HepG2 (cell line): ENCODE results near the gene ALKBH5. TPM values are rescaled to one million over a fixed set of nuclear protein-coding genes. Genes with fewer than 3 reads are reported as not detected.

ENCODE experiments used
- ATF6 ChIP-seq: sonication (generic); formaldehyde crosslinking; conservative IDR thresholded peaks from 2 replicates; pipeline ENCODE4 v1.4.0; 2020; ENCODE audit warnings: missing genetic modification reagents
- DR1 ChIP-seq: sonication (generic); formaldehyde crosslinking; IDR thresholded peaks from 2 replicates; pipeline ENCODE4 v1.8.0; 2021; ENCODE audit warnings: mild to moderate bottlenecking, missing genetic modification reagents, inconsistent platforms
- ERF ChIP-seq: IDR thresholded peaks from 2 replicates; pipeline ENCODE4 v1.6.1; 2018; ENCODE audit warnings: missing biosample characterization, missing genetic modification reagents
- ETV5 ChIP-seq: IDR thresholded peaks from 2 replicates; pipeline ENCODE4 v1.6.1; 2018; ENCODE audit warnings: missing biosample characterization, missing genetic modification reagents, inconsistent platforms, borderline replicate concordance
- FOXK1 ChIP-seq: sonication (generic); formaldehyde crosslinking; IDR thresholded peaks from 2 replicates; pipeline ENCODE4 v1.4.0; 2020; ENCODE audit warnings: low read depth, missing genetic modification reagents, borderline replicate concordance
- HDAC6 ChIP-seq: fragments of 200-600 bp; sonication (generic); IDR thresholded peaks from 2 replicates; pipeline ENCODE4 v1.7.0; 2017; ENCODE audit warnings: mild to moderate bottlenecking, antibody characterized with exemption, low read length, low read depth
- HNF4G ChIP-seq, 2 experiments: sonication (generic) in 1 of 2; formaldehyde crosslinking in 1 of 2; IDR thresholded peaks; 2 replicates each; pipeline versions ENCODE4 v1.4.0 to v1.6.1; 2011 to 2020; ENCODE audit warnings: borderline replicate concordance in 2 of 2, low read depth in 2 of 2, mild to moderate bottlenecking in 2 of 2, low read length in 1 of 2, missing genetic modification reagents in 1 of 2, moderate library complexity in 1 of 2
- KDM5A ChIP-seq: fragments of 200-600 bp; sonication (generic); IDR thresholded peaks from 2 replicates; pipeline ENCODE4 v1.7.0; 2018; ENCODE audit warnings: antibody characterized with exemption, mild to moderate bottlenecking, low read length, borderline replicate concordance
- MTA1 ChIP-seq: sonication (generic); formaldehyde crosslinking; IDR thresholded peaks from 2 replicates; pipeline ENCODE4 v1.4.0; 2020; ENCODE audit warnings: missing genetic modification reagents, mild to moderate bottlenecking, borderline replicate concordance
- NCOA2 ChIP-seq: sonication (generic); formaldehyde crosslinking; IDR thresholded peaks from 2 replicates; pipeline ENCODE4 v1.8.0; 2022; ENCODE audit warnings: inconsistent platforms
- POLR2AphosphoS2 ChIP-seq: IDR thresholded peaks from 2 replicates; pipeline ENCODE4 v1.6.1; 2011; ENCODE audit warnings: low read depth, low read length, improper control_type of control experiment
- POLR2G ChIP-seq: fragments of 200-400 bp; formaldehyde crosslinking; IDR thresholded peaks from 2 replicates; pipeline ENCODE4 v1.6.1; 2018; ENCODE audit warnings: mild to moderate bottlenecking, low read depth, low read length, moderate library complexity
- PRPF4 ChIP-seq: fragments of 200-400 bp; formaldehyde crosslinking; IDR thresholded peaks from 2 replicates; pipeline ENCODE4 v1.6.1; 2016; ENCODE audit warnings: low read length, low read depth; ENCODE audit not compliant: poor library complexity, severe bottlenecking
- RBM39 ChIP-seq: fragments of 200-400 bp; formaldehyde crosslinking; IDR thresholded peaks from one replicate; pipeline ENCODE4 v1.6.1; 2018; ENCODE audit warnings: antibody characterized with exemption, mild to moderate bottlenecking, low read depth, low read length; ENCODE audit not compliant: poor library complexity, severe bottlenecking
- SATB2 ChIP-seq: sonication (generic); formaldehyde crosslinking; IDR thresholded peaks from 2 replicates; pipeline ENCODE4 v1.5.0; 2020; ENCODE audit warnings: missing genetic modification reagents
- SKI ChIP-seq: fragments of 450-650 bp; IDR thresholded peaks from one replicate; pipeline ENCODE4 v1.6.1; 2018; ENCODE audit warnings: mild to moderate bottlenecking; ENCODE audit not compliant: partially characterized antibody
- ZBTB38 ChIP-seq: sonication (generic); formaldehyde crosslinking; IDR thresholded peaks from 2 replicates; pipeline ENCODE4 v1.5.1; 2020; ENCODE audit warnings: mild to moderate bottlenecking, missing genetic modification reagents
- ZBTB39 ChIP-seq: sonication (generic); formaldehyde crosslinking; IDR thresholded peaks from 2 replicates; pipeline ENCODE4 v1.5.0; 2020; ENCODE audit warnings: missing genetic modification reagents
- ZC3H4 ChIP-seq: sonication (generic); formaldehyde crosslinking; IDR thresholded peaks from 2 replicates; pipeline ENCODE4 v1.4.0; 2020; ENCODE audit warnings: missing genetic modification reagents, borderline replicate concordance
- ZFP36 ChIP-seq: fragments of 150-350 bp; IDR thresholded peaks from 2 replicates; pipeline ENCODE4 v1.6.1; 2018; ENCODE audit warnings: borderline replicate concordance, low read length, low read depth; ENCODE audit not compliant: partially characterized antibody
- ZFP36L2 ChIP-seq: sonication (generic); formaldehyde crosslinking; IDR thresholded peaks from 2 replicates; pipeline ENCODE4 v1.4.0; 2020; ENCODE audit warnings: missing genetic modification reagents
- ZMYM3 ChIP-seq: sonication (generic); formaldehyde crosslinking; IDR thresholded peaks from 2 replicates; pipeline ENCODE4 v1.5.1; 2020; ENCODE audit warnings: mild to moderate bottlenecking, missing genetic modification reagents
- ZNF136 ChIP-seq: sonication (generic); formaldehyde crosslinking; IDR thresholded peaks from 2 replicates; pipeline ENCODE4 v1.8.1; 2022; ENCODE audit warnings: low read depth, mild to moderate bottlenecking, moderate library complexity, missing genetic modification reagents
- ZNF335 ChIP-seq: sonication (generic); formaldehyde crosslinking; IDR thresholded peaks from 2 replicates; pipeline ENCODE4 v1.4.0; 2020; ENCODE audit warnings: missing genetic modification reagents
- ZNF441 ChIP-seq: sonication (generic); formaldehyde crosslinking; IDR thresholded peaks from 2 replicates; pipeline ENCODE4 v1.7.0; 2021; ENCODE audit warnings: missing genetic modification reagents, borderline replicate concordance
- ZNF501 ChIP-seq: sonication (generic); formaldehyde crosslinking; IDR thresholded peaks from 2 replicates; pipeline ENCODE4 v1.5.1; 2020; ENCODE audit warnings: mild to moderate bottlenecking, moderate library complexity, missing genetic modification reagents
- ZNF776 ChIP-seq: sonication (generic); formaldehyde crosslinking; IDR thresholded peaks from 2 replicates; pipeline ENCODE4 v1.4.0; 2020; ENCODE audit warnings: mild to moderate bottlenecking, missing genetic modification reagents
- ZNF839 ChIP-seq: sonication (generic); formaldehyde crosslinking; IDR thresholded peaks from 2 replicates; pipeline ENCODE4 v1.4.0; 2020; ENCODE audit warnings: missing genetic modification reagents, mild to moderate bottlenecking, borderline replicate concordance
- ZNF883 ChIP-seq: sonication (generic); formaldehyde crosslinking; IDR thresholded peaks from 2 replicates; pipeline ENCODE4 v1.5.1; 2020; ENCODE audit warnings: mild to moderate bottlenecking, missing genetic modification reagents; ENCODE audit errors: not compliant biosample characterization
- polyA plus RNA-seq, 8 experiments: library from polyadenylated mRNA; depleted of rRNA in 3 of 8; stranded (reverse) in 7 of 8; unstranded in 1 of 8; fragments of >200 nt; fragmentation: Illumina TruSeq in 4 of 8; extraction: Trizol in 4 of 8; gene quantifications; 2 replicates each; pipeline versions ENCODE4 v1.2.1 to v1.2.3, GENCODE V29; 2011 to 2016; ENCODE audit warnings: low read depth in 4 of 8, missing spikeins in 1 of 8, mixed read lengths in 1 of 8; ENCODE audit not compliant: insufficient read depth in 1 of 8
- total RNA-seq, 5 experiments: library from RNA; depleted of rRNA; stranded (reverse); fragments of >200 nt; fragmentation: Illumina TruSeq; extraction: Trizol; gene quantifications; 2 replicates each; pipeline ENCODE4 v1.2.3, GENCODE V29; 2016; ENCODE audit warnings: low read depth in 1 of 5

Gene ALKBH5
- total and polyA plus RNA-seq, 2 of the 13 experiments (the other 11 are each of a cell fraction or from before 2014, with no cell fraction given), result 68.9 to 76.9 TPM

GRCh38 chr17:18224053-18224386 is 40.4 kb downstream of the ALKBH5 start (continued):
- no peak for TF ChIP-seq ZBTB39
- TF ChIP-seq ZFP36L2 (CRISPR knock-in tag), result no peak
- TF ChIP-seq FOXK1 (CRISPR knock-in tag), result no peak
- TF ChIP-seq HDAC6, result no peak
- TF ChIP-seq ZBTB38 (CRISPR knock-in tag), result 0 out of 2 replicates have a peak, but pooled peaks have one; percentile 35
- TF ChIP-seq HNF4G (IDR thresholded peaks at IDR 0.05; ENCODE audit: borderline replicate concordance, low read depth, low read length), result no peak
- TF ChIP-seq HNF4G (CRISPR knock-in tag; IDR thresholded peaks at IDR 0.05; ENCODE audit: borderline replicate concordance, low read depth), result no peak
- TF ChIP-seq PRPF4, result no peak
- 0 out of 2 replicates have a peak, but pooled peaks have one; percentile 37 for TF ChIP-seq ETV5 (CRISPR knock-in tag)
- no peak for TF ChIP-seq ZNF776 (CRISPR knock-in tag)
- no peak for TF ChIP-seq ZNF839
- TF ChIP-seq POLR2G, result no peak
- no peak for TF ChIP-seq POLR2AphosphoS2
- no peak for TF ChIP-seq RBM39
- TF ChIP-seq MTA1 (CRISPR knock-in tag), result peak; percentile 4; the same call in 1 of the 2 replicates
- no peak for TF ChIP-seq ZNF441 (CRISPR knock-in tag)
- no peak for TF ChIP-seq ZFP36
- TF ChIP-seq ZNF335 (CRISPR knock-in tag), result 0 out of 2 replicates have a peak, but pooled peaks have one; percentile 55
- no peak for TF ChIP-seq ZNF136
- no peak for TF ChIP-seq ZC3H4 (CRISPR knock-in tag)
- no peak for TF ChIP-seq ATF6 (CRISPR knock-in tag)
- 0 out of 2 replicates have a peak, but pooled peaks have one; percentile 25 for TF ChIP-seq ZMYM3 (CRISPR knock-in tag)
- no peak for TF ChIP-seq NCOA2
- TF ChIP-seq SATB2 (CRISPR knock-in tag), result no peak
- no peak for TF ChIP-seq KDM5A
- TF ChIP-seq ZNF501, result no peak
- TF ChIP-seq ZNF883, result no peak
- no peak for TF ChIP-seq ERF
- no peak for TF ChIP-seq DR1 (CRISPR knock-in tag)
- no peak for TF ChIP-seq SKI
